HG02571 (cell line): ENCODE measurements around the gene HSPA12A.

ENCODE experiments used
- ATAC-seq: cut with Tn5 transposase; IDR thresholded peaks from one replicate; pipeline ENCODE4 v1.9.1; 2021; ENCODE audit warnings: mild to moderate bottlenecking, moderate library complexity; ENCODE audit not compliant: unreplicated experiment

Gene HSPA12A

DNA sequence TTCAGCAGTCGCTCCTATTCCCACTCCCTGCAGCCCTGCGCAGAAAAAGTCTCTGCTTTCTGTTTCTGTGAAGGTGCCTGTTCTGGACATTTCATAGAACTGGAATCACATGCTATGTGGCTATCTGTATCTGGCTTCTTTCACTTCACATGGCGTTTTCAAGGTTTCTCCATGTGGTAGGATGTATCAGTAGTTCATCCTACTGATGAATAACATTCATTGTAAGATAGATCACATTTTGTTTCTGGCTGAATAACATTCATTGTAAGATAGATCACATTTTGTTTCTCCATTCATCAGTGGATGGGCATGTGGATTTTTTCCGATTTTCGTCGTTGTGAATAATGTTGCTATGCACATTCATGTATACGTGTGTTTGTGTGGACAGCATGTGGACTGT lies 44.5 kb downstream of the HSPA12A start:
- ATAC-seq, result no peak

DNA sequence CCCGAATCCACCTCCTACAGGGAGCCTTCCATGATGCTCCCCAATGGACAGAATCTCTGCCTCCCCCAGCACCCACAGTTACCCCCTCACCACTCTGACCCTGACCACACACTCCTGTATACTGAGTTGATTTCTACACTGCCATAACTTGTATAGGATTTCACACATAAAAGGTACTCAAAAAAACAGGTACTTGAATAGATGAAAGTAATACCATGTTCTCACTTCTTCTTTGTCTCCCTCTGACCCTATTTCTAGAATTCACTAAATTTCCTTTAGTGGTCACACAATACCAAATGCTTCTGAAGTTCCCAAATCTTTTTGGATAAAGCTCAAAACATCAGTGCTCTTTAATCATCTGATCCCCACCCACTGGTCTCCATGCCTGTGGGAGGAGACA lies 45.4 kb downstream of the HSPA12A start:
- no peak for ATAC-seq

DNA sequence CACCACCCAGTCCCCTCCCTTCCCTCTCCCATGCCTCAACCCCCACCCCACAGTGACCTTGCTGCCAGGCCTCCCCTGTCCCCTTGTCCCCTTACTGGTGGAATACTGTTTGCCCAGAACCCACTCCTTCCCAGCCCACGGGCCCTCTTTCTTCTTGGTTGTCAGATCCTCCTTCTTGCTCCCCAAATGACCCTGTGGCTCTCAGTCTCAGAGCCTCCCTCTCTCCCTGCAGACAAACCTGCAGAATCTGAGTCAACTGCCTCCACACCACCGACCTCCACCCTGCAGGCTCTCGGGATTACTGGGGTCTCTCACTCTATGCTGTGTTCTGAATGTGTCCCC lies 47.5 kb downstream of the HSPA12A start:
- ATAC-seq, result no peak

DNA sequence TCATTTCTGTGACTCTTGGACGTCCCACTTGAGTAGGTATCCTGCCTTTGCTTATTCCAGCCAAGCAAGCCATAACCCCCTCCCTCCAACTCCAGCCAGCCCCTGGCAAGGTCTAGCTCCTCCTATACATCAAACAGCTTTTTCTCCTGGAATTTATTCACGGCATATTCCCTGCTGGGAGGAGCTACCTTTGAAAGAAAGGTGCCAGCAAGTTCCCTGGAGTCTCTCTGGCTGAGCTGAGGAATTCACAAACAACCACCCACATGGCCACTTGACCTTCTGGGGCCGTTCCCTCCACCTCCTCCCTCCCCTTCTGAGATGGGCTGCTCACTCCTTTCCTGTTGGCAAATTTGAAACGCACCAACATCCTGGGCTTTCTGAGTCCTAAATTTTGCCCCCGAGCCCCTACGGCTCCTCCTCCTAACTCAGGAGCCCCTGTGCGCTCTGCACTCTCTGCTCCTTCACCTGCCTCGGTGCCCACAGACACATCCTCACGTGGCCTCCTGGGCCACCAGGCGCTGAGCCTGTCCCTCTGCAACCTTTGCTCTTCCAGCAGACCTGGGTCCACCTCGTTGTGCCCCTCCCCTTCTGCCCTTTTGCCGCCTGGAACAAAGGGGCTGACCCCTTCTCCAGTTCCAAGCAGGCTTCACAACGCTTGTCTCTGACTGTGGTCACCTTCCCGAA lies 48.0 kb downstream of the HSPA12A start:
- ATAC-seq, result no peak

DNA sequence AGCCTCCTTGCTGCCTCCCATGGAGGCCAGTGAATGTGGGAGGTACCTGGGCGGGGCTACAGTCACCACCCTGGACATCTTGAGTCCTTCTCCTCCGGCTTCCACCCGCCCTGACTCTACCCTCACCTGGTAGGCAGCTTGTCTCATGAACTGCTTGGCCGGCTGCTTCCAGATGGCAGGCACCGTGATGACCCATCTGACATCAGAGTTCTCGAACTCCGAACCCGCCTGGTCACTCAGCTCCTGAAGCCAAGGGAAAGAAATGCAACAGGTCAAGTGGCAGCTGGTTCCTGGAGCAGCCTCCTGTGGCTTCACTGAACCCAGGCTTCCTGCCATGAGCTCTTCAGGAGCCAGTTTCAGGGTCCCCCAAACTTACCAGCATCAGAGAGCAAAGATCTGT lies 50.1 kb downstream of the HSPA12A start:
- no peak for ATAC-seq

DNA sequence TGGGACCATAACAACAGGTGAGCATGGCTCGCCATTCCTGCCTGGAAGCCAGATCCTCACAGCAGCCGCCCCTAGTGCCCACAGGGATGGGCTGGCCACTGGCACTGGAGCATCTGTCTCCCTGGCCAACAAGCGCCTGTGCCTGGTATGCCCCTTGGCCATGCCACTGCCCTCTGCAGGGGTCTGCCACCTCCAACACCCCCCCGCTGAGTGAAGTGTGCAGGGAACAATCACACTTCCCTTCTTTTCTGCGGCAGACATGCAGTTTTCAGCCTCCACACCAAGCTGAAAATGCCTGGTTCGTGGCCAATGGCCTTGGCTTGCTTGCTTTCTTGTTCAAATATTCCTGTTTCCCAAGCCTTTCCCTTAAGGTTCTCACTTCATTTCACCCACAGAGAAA lies 50.7 kb downstream of the HSPA12A start:
- no peak for ATAC-seq

DNA sequence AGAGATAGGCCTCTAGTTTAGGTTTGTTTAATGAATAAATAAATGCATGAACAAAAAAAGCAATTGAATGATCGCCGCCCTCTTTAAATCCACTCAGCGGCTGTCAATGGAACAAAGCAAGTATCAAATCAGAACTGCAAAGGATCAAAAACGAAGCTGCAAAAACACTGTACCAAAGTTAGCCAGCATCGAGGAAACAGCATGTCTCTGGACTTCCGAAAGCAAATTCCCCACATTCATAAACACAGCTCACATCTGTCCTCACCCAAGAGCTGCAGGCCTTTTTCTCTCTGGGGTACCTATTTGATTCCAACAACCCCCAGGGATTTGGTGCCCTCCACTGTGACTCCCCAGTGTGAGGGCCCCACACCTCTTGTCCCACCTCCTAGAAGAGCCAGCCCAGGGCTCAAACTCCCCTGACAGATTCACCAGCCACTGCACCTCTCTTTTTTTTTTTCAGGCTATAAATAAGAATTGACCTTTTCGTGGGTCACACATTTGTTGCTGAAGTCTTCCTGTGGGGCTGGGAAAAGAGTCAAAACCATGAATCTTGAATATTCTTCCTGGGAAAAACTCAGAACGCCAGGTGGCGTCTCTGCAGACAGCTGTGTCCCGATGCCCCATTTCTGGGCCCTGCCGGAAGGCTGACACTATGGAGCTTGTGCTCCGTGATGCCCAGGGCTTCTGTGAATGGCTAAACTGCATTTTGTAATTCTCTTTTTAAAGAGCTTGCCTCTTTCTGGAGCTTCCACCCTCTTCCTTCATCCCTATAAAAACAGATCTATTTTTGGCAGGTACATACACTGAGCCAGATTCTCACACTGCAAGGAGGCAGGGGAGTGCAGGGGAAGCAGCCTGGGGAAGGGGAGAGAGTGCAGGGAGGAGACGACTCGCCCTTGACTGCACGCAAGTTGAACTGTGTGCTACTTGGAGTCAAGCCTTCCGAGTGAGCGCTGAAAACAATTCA lies 51.7 kb downstream of the HSPA12A start:
- no peak for ATAC-seq

DNA sequence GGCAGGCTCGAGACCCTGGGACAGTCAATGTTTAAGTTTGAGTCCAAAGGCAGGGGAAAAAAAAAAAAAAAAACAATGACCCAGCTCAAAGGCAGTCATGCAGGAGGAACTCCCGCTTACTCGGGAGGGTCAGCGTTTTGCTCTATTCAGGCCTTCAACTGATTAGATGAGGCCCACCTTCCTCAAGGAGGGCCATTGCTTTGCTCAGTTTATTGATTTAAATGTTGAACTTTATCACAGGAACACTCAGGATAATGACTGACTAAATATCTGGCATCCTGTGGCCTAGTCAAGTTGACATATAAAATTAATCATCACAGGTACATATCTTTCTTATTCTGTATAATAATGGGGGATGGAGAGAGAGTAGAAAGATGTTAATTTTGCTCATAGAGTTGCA lies 52.6 kb downstream of the HSPA12A start:
- no peak for ATAC-seq

DNA sequence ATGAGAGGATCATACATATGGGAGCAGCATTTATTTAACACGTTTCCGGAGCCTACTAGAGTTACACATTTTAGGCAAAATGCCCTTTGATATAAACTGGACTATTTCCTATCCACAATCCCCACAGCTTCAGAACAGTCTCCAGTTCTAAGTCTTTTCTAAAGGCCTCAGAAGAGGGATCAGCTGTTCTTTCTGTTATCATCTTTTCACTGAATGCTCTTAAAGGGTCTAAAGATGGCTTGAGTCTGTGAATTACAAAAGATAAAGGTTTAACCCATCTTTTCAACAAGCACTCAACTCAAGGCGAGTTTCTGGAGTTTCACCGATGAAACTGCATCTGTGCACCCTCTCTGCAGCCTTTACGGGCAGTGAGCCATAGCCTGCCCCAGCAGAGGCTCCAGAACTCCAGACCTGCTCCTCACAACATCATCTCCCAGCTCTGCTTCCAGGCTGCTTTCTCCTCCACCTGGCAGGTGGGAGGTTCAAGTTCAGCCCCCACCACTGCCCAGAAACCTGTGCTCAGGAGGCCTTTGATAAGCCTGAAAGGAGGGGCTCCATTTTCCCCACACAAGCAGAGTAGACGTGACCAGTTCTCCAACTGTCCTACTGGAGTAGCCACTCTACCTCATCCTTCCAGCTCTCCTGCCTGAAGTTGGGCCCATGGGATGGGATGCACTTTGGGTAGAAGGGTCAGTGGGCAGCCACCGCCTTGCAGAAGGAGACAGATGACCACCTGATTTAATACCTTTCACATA lies 53.4 kb downstream of the HSPA12A start:
- ATAC-seq, result no peak

DNA sequence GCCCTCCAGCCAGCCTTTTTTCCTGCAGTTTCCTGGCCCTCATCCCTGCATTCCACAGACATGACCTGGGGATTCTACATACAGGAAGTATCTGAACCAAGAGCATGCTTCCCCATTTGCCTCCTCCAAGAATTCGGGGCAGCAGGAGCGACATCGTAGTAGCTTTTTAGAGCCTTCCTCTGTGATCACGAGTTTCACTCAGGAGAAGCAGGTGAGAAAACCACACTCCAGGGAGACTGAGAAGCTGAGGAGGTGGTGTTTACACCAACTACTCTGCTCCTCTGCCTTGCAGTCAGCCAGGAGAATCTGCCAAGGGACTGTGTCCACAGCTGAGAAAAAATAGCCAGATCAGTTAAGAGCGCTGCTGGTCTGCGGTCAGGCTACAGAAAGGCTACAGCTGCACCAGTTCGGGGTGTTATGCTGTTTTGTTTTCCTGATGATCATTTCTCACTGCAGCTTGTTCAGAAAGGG lies 54.1 kb downstream of the HSPA12A start:
- no peak for ATAC-seq

DNA sequence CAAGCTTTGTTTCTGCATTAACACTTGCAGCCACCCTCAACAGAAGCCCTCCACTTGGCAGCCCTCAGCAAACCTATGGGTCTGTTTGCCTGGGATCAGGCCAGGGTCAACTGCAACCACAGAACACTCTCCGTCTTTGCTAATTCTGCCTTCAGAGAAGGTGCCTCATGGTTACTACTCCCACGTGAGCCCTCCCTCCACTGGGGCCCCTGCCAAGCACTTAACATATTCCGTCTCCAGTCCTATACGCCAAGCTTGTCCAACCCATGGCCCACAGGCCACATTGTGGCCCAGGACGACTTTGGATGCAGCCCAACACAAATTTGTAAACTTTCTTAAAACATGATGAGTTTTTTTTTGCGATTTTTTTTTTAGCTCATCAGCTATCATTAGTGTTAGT lies 54.7 kb downstream of the HSPA12A start:
- no peak for ATAC-seq

DNA sequence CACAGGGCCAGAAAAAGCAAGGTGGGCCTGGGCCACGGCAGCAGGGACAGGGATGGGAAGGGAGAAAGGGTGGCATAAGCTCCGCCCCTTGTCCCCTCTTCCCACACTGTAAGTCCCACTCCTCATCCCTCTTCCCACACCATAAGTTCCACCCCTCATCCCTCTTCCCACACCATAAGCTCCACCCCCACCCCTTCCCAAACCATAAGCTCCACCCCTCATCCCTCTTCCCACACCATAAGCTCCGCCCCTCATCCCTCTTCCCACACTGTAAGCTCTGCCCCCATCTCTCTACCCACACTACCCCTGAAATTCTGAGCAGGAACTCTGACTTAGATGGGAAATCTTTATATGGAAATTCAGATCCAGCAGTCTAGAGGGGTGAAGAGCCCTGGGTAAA lies 55.7 kb downstream of the HSPA12A start:
- ATAC-seq, result no peak

DNA sequence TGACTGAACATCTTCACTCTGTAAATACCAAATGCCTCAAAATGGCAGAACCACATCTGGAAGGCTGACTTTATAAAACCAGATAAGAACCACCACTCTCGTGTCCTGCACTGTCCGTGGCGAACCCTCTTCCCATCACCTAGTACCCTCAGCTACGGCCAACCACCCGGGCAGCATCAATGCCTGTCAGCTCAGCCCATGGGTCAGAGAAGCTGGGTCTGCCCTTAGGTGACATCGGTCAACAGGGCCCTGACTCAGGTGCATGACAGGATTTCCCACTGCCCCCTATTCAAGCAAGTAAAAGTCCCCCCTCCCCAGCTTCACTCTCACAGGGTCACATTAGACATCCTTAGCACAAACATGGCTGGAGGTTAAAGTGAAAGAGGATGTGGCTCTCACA lies 56.6 kb downstream of the HSPA12A start:
- ATAC-seq, result no peak

DNA sequence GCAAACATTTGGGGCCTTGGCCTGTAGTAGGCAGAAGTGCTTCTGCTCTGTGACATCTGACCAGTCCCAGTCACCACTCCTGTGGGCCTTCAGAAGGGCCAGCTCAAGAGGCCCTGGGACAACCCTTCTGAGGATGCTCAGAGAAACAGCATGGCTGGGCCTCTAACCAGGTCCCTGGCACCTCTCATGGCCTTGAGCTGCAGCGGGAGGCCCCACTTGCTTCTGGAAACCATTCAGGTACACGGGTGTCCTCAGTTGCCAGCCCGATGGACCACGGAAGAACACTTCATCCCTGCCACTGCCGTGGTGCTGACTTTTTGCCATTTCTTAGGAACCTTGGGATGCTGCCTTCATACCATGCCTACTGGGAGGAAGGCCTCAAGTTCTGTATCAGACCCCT lies 57.6 kb downstream of the HSPA12A start:
- no peak for ATAC-seq

DNA sequence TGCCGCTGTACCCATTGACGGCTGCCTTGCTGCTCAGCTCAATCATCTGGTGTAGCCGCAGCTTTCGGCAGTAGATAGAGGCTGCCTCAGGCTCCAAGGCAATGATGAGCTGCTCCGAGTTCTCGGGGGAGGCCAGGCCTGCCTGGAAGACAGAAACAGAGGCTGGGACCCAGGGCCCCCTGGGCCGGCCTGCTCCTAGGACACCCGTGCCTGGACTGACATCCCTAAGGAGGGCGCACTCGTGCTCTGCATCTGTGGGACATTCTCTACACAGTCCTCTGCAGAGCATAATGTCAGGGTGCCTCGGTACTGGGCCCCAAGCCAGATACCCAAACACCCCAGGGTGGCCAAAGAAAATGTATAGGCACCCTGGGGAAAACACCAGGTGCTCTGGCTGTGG lies 58.5 kb downstream of the HSPA12A start:
- no peak for ATAC-seq

DNA sequence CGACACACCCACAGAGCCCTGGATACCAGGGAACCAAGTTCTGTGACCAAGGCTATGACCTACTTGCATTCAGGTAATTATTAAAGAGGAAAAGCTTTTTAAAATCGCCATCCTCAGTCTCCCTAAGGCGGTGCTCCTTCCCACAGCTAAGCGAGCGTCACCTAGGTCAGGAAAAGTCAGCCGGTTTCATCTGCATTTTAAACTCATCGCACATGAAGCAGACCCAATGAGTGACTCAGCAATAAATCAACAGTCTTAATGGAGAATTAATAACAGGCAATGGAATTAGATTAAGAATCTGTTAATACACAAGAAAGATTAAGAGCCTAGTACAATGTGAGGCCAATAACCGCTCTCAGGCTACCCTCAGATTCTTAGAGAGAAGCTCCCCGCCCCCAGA lies 59.2 kb downstream of the HSPA12A start:
- ATAC-seq, result no peak

DNA sequence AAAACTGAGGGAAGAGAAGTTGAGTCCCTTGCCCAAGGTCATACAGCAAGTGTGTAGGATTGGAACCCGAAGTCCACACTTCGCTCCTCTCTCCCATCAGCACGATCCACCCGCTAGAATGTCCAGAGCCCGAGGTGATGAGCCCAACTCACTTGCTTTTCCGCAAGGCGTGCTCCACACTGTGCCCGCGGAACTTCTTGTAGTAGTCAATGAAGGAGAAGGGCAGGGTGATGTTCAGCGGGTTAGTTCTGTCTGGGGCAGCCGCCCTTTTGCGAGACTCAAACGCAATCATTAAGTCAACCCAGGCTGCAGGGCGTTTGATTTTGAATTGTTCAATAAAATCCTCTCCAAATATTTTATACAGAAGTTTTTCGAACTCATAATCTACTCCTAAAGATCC lies 63.0 kb downstream of the HSPA12A start:
- no peak for ATAC-seq

DNA sequence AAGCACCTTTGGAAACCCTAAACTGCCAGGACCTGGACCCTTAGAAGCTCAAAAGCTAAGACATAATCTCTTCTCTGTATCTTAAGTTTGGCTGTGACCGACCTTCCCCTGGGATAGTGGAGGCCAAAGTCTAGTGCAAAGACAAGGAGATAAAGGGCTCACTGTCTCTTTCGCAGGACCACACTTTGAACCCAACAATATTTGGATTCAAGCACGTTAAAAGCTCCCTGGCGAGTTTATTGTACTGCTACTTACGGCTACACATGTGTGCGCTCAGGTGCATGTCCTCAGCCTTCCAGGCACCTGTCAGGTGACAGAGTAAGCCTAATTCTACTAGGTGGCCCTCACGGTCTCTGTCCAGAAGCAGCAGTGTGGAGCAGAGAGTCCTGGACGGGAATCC lies 65.7 kb downstream of the HSPA12A start:
- ATAC-seq, result no peak

DNA sequence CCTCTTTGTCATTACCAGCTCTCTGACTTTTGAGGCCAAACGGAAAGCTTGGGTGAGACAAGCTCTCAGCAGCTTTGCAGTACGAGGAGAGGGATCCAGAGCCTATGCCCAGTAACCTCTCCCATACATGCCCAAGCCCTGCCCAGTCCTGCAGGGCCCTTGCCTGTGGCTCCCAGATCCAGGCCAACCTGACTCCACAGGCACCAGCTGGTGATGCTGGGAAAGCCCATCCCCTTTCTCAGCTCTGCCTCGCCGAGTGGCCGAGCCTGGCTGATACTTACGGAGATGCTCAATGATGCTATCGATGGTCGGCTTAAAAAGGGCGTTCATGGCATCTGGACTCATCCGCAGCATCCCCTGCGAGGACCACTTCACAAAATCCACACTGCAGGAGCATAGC lies 66.2 kb downstream of the HSPA12A start:
- ATAC-seq, result no peak

DNA sequence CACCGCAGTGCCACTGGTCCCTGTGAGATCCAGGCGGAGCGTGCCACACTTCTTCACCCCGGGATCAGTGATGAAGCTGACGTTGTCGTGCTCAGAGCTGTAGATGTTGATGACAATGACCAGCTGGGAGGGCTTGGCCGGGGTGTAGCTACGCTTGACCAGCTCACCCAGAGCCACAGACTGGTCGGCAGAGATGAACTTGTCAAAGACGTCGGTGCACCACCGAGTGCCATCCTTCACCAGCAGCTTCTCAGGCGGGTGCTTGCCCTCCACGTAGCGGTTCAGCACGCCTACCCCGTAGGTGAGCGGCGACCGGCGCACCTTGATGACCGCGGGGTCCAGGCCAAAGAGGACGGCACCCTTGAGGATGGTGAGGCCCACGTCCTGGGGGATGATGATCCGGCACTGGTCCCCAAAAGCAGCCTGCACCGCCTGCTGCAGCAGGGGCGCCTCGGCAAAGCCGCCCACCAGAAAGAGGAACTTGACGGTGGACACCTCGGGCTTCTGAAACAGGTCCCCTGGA lies 67.4 kb downstream of the HSPA12A start:
- ATAC-seq, result no peak

DNA sequence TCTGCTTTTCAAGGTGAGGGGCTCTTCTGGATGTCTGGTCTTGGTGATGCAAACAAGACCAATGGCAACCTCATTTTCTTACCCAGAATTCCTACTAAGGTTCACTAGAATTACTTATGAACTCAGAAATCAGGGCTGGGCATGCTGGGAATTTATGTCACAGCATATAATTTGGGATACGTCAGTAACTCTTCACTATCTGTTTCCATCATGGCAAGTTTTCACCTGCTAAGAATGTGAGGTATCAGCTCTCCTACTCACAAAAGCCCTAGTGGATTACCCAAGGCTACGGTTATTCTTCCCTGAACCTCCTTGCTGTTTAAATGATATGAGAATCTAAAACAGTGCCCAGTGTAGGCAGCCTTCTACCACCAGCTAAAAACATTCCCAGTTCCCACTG lies 68.5 kb downstream of the HSPA12A start:
- no peak for ATAC-seq
